D341Med (cell line): ENCODE data around the gene PCK2.

Experiments used
- DNase-seq: peaks from one replicate; pipeline ENCODE4 v3.0.0; 2012; ENCODE audit warnings: low spot score

Gene PCK2

GRCh38 chr14:24060984-24061913 is 32.9 kb upstream of the PCK2 start:
- no peak for DNase-seq

- DNase-seq, result no peak
Measured at GRCh38 chr14:24062216-24062980, 31.7 kb upstream of the PCK2 start.

- no peak for DNase-seq
Measured at GRCh38 chr14:24063263-24063836, 30.8 kb upstream of the PCK2 start.

GRCh38 chr14:24064091-24064795 is 29.9 kb upstream of the PCK2 start:
- no peak for DNase-seq

GRCh38 chr14:24064856-24065255 is 29.3 kb upstream of the PCK2 start:
- DNase-seq, result no peak

- no peak for DNase-seq
Measured at GRCh38 chr14:24065408-24065807, 28.7 kb upstream of the PCK2 start.

GRCh38 chr14:24066496-24067132 is 27.5 kb upstream of the PCK2 start:
- no peak for DNase-seq

- DNase-seq, result no peak
Measured at GRCh38 chr14:24067133-24068082, 26.7 kb upstream of the PCK2 start.

GRCh38 chr14:24068711-24069410 is 25.2 kb upstream of the PCK2 start:
- no peak for DNase-seq

- DNase-seq, result no peak
Measured at GRCh38 chr14:24069411-24069735, 24.7 kb upstream of the PCK2 start.

GRCh38 chr14:24070285-24071143 is 23.6 kb upstream of the PCK2 start:
- DNase-seq, result peak; percentile 63

- DNase-seq, result no peak
Measured at GRCh38 chr14:24071144-24071697, 22.9 kb upstream of the PCK2 start, which contains the start of gene CPNE6. TSS of gene CPNE6 (plus strand) at chr14:24071562. CDS start at chr14:24072937, 1,375 bp downstream.

- no peak for DNase-seq
Measured at GRCh38 chr14:24071836-24072430, 22.2 kb upstream of the PCK2 start.

GRCh38 chr14:24072436-24072835 is 21.7 kb upstream of the PCK2 start:
- DNase-seq, result no peak

- no peak for DNase-seq
Measured at GRCh38 chr14:24072881-24073877, 20.9 kb upstream of the PCK2 start.

- no peak for DNase-seq
Measured at GRCh38 chr14:24074625-24075484, 19.3 kb upstream of the PCK2 start.
